ENCODE results near the gene NMT1.

The NMT1 gene

DNA sequence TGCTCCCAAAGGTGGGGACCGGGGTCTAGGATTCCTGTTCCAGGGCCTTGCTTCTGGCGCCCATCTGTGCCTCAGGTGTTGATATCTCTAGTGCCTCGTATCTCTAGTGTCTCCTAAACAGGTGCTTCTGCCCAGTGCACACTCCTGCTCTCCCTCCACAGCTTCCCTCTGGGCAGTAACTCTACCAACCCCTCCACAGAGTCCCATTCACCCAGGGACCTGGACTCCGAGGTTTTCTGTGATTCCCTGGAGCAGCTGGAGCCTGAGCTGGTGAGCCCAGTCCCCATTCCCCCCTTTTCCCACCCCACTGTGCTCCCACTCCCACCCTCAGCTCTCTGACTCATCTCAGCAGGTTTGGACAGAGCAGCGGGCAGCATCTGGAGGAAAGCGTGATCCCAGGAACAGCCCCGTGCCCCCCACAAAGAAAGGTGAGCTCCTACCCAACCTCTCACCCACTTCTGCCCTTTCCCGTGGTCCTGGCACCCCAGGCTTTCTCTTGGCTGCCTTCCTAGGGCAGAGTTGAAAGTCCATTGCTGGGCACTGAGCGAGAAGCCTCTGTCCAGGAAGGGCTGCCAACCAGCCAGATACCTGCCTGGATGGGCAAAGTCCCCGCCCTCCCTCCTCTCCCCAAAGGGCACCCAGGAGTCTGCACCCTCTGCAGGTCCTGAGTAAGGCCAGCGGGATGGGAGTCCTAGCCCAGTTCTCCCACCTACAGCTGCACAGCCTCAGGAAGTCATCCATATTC, 76.6 kb downstream of the NMT1 start:
- no peak for DNase-seq

- DNase-seq, result no peak
Observed at GRCh38 chr17:45138911-45139532, 77.9 kb downstream of the NMT1 start.

- no peak for DNase-seq
Observed at GRCh38 chr17:45139533-45139920, 78.4 kb downstream of the NMT1 start.

- DNase-seq, result no peak
Observed at GRCh38 chr17:45143094-45143670, 82.1 kb downstream of the NMT1 start.

DNA sequence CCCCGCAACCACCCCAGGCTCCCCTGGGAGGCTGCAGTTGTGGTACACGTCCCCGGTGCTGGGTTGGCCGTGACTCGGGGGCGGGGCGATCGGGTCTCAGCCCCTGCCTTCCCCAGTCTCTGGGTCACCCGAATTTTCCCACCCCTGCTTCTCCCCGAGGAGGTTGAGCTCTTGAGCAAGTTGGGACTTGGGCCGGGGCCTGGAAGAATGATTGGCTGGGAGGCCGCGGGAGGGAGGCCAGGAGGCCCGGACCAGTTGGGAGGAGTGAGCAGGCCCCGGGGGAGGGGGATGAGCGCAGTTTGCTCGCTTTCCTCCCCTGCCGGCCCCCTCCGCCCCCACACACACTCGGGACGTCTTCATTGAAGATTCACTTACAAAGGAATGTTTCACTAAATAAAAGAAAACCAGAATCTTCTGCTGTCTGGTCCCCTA, 82.7 kb downstream of the NMT1 start:
- DNase-seq, result peak; percentile 75 to 88 (median 82)

DNA sequence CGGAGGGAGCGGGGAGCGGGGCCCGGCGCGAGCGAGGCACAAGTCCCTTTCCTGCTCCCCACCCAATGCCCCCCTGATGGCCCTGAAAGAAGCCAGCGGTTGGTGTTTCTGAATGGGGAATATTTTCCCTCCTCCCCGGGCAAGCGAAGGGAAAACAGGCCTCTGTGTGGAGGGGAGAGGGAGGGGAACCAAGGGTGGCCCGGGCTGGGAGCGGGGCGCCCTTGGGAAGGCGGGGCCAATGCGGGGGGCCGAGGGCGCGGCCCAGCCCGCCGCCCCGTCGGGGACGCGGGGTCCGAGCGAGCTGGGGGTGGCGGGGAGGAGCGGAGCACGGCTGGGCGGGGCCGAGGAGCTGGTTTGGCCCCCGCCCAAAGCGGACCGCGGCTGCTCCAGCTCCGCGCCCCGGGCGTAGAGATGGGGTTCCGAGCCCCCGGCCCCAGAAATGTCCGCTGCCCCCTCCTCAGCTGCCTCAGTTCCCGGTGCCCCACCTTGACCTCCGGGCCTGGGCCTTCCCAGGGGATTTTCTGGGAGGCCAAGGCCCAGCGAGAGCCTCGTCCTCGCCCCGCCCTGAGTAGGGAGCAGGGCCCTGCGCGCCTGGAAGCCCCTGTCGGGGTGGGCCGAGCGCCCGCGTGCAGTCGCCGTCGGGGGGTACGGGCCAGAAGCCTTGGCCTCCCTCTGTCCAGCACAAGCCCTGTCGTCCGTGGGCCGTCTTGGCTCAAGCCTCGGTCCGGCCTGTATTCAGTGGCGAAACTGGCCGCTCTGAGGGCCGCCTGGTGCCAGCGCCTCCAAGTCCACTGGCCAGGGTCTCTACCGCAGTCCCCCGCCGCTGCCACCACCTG, 83.3 kb downstream of the NMT1 start:
- DNase-seq, result peak in 1 of 3 donors; percentile 53

DNA sequence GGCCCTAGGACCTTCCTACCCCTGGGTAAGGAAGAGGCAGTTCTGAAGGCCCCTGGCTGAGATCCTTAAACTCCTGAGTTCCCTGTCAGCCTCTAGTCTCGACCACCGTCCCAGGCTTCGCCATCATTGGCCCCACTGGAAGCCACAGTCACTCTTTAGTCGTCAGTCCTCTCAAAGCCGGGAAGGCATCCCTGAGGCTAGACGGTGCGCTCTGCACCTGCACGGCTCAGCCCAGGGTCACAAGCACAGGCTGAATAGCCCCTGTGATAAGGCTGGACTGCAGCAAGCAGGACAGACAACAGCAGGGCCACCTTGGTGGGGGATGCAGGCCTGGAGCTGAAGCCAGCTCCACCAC, 83.9 kb downstream of the NMT1 start:
- no peak for DNase-seq

DNA sequence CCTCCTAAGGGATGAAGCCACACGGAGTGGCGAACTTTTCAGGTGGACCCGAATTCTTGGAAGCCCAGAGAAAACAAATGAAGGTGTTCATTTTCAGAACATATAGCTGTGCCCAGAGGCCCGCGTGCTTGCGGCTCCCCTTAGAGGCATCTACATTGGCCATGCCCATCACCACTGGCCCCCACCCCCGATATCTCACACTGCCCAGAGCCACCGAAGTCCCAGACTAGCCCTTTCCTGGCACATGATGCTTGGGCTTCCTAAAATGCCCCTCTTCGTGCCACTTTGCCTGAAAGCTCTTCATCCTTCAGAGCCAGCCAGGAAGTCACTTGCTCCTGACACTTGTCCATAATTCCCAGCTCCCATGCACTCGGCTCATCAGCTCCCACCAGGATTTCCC, 85.0 kb downstream of the NMT1 start:
- no peak for DNase-seq

GRCh38 chr17:45146592-45146889, 85.4 kb downstream of the NMT1 start:
- no peak for DNase-seq

- DNase-seq, result peak; percentile 69 to 84 (median 81)
Observed at GRCh38 chr17:45146890-45147580, 85.9 kb downstream of the NMT1 start.

DNA sequence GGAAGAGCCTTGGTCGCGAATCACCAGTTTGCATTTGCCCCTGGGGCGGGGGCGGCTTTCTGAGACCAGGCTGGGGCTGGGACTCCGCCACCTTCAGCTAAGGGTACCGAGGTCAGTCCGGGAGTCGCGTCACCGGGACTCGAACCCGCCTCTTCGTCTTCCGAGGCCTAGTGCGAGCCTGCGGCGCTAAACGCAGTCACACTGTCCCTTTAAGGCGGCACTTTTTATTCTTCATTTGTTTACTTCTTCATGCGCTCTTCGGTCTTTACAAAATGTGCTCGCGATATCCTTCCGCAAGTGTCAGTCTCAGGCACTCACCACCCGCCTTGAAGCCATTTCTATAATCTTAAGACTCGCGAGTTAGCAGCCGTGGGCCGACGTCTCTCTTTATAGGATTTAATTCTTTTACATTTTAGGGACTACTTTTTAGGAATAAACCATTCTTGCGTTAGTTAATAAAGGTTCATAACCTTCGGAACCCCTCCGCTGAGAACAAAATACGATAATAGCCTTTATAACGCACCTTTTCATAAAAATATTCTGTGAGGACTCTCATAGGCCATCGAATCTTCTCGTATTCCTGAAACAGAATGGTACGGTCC, 86.6 kb downstream of the NMT1 start:
- peak; percentile 87 to 92 (median 92) for DNase-seq

DNA sequence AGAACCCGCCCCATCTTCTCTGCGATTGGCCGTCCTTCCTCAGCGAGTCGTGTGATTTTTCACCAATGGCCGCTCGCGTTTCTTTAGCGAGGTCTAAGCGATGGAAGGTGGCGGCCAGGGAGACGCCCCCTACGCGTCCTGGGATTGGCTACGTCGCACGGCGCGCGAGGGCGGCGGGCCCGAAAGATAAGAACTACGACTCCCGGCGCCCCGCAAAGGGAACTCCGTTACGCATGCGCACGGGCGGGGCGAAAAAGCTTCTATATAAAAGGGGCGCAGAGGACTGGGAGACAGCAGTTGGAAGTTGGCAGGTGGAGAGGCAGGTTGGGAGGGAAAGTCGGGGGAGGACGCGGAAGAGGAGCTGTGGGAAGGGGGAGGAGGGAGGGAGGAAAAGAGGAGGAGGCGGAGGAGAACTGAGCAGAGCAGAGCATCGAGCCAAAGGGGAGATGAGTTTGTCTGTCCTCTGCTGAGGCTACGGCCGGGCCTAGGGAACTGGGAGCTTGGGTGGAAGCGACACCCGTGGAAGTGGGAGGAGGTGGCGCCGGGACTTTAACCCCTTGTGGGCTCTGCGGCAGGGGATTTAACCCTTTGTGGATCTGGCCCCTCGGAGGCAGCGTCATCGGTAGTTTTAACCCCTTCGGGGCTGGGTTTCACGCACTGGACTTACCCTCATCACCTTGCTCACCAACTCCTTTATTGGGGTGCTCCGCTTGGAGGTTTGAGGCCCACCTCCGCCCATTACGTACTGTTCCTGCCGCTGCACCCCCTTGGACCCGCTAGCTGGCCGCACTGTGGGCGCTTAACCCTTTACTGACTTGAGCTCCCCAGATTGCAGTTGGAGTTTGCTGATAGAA, 87.3 kb downstream of the NMT1 start, which contains the start of gene HEXIM1:
Gene HEXIM1, plus strand, starts transcription at position 293 of the 854 bp plus-strand sequence. CDS start 716 bp downstream, outside the sequence.
- peak; percentile 100 for DNase-seq

DNA sequence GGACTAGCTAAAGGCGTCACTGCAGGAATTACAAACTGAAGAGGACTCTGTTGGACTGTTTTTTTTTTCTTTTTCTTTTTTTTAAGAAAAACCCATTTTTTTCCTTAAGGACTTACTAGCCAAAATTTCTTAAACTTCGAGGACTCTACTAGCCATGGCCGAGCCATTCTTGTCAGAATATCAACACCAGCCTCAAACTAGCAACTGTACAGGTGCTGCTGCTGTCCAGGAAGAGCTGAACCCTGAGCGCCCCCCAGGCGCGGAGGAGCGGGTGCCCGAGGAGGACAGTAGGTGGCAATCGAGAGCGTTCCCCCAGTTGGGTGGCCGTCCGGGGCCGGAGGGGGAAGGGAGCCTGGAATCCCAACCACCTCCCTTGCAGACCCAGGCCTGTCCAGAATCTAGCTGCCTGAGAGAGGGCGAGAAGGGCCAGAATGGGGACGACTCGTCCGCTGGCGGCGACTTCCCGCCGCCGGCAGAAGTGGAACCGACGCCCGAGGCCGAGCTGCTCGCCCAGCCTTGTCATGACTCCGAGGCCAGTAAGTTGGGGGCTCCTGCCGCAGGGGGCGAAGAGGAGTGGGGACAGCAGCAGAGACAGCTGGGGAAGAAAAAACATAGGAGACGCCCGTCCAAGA, 88.0 kb downstream of the NMT1 start:
- DNase-seq, result peak; percentile 75 to 89 (median 76)

- DNase-seq, result peak; percentile 55 to 64 (median 58)
Observed at GRCh38 chr17:45149669-45150664, 88.8 kb downstream of the NMT1 start.

DNA sequence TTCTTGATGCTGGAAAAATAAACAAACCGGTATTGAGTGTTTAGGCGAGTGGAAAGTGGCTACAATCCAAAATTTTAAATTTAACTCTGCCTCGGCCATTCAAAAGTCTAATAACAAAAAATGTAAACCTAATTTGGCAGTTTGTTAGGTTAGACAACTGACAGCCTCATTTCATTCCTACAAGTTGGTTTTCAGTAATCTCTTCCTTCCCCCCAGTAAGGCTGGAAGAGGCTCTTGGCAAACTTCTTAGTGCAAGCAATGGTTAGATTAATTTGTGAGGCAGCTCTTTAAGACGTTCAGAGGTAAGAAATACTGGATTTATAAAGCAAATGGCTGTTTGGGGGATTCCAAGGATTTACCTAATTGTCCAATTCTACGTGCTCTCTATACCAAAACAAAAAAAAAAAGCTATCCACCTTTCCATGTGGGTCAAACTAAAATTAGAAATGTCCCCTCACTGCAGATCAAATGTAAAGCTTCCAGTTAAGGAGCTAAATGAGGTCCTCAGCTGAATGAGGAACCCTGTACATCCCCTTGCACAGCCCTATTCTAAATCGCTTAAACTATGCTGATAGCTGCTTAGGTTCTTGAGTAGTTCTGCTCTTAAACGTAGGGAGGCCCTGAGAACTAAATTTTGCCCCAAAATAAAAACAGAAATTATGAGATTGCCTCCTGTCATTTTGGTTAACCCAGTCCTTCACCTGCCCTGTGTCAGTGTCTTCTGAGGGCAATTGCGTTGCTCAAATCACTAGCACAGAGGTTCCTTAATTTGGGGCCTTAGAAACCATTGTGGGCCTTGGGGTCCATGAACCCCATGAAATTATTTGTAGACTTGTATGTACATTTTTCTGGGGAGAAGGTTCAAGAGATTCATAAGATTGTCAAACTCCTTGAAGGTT, 90.0 kb downstream of the NMT1 start:
- DNase-seq, result peak; percentile 58 to 74 (median 67)

DNA sequence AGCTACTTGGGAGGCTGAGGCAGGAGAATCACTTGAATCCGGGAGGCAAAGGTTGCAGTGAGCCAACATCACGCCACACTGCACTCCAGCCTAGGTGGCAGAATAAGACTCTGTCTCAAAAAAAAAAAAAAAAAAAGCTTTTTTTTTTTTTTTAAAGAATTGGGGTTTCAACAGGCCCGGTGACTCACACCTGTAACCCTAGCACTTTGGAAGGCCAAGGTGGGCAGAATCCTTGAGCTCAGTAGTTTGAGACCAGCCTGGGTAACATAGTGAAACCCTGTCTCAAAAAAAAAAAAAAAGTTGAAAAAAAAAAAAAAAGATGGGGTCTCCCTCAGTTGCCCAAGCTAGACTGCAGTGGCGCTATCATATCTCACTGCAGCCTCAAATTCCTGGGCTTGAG, 93.9 kb downstream of the NMT1 start:
- no peak for DNase-seq

DNA sequence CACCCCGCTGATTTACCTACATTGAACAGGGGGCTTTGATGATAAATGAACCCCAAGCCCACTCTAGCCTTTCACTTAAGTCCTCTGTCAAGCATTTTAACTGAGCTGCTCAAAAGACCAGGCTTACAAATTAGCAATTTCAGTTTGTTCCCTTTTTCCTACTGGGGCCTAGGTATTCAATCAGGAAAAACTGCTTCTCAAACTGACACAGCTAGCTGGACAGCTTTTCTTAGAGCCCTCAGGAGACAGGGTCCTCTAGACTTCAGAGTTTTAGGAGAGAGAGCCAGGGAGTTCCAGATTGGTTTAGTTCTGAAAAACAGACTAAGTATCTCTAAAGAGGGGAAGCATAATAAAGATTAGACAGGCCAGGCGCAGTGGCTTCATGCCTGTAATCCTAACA, 94.4 kb downstream of the NMT1 start:
- no peak for DNase-seq

GRCh38 chr17:45156242-45156641, 95.1 kb downstream of the NMT1 start:
- no peak for DNase-seq
